ENCODE results near the gene RPL28.

DNA sequence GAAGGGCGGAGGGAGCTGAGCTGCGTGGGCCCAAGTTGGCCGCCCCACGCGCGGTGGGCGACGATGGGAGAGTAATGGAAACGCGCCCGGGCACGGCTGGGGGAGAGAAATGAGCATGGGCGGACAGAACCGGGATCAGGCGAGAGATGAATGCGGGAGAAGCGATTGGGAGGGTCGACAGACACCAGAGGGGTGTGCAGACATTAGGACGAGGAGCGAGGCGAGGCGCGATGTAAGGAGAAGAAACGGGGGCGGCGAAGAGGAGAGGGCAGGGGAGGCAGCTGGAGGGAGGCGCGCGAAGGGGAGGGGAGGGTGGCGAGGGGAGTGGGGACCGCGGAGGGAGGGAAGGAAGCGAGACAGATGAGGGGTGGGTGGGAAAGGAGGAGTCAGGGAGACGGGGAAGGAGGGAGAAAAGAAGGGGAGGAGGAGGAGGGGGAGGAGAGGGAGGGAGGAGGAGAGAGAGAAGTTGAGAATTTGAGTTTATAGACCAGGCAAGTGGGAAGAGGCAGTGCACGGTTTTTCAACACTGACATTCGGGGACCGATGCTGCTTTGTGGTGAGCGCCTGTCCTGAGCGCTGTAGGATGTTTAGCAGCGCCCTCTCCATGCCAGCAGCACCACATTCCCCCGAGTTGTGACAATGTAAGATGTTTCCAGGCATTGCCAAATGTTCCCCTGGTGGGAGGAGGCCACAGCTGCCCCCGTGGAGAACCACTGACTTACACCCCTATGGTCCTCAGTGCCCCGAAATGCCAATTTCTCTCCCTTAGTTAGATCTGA is 57.5 kb downstream of the RPL28 start, which contains the start of gene SHISA7:
- TF ChIP-seq SUZ12 (IDR thresholded peaks at IDR 0.05) (no peak), ELF4 (IDR thresholded peaks at IDR 0.05) (no peak), FOXM1 (IDR thresholded peaks at IDR 0.05; ENCODE audit: borderline replicate concordance) (no peak), TARDBP (IDR thresholded peaks at IDR 0.05) (no peak), ZNF384 (IDR thresholded peaks at IDR 0.05) (no peak), BHLHE40 (IDR thresholded peaks at IDR 0.05; ENCODE audit: borderline replicate concordance) (no peak), SP1 (IDR thresholded peaks at IDR 0.05) (no peak), FOXK2 (IDR thresholded peaks at IDR 0.05) (no peak)
- TF ChIP-seq, protein P1, sequence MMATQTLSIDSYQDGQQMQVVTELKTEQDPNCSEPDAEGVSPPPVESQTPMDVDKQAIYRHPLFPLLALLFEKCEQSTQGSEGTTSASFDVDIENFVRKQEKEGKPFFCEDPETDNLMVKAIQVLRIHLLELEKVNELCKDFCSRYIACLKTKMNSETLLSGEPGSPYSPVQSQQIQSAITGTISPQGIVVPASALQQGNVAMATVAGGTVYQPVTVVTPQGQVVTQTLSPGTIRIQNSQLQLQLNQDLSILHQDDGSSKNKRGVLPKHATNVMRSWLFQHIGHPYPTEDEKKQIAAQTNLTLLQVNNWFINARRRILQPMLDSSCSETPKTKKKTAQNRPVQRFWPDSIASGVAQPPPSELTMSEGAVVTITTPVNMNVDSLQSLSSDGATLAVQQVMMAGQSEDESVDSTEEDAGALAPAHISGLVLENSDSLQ (IDR thresholded peaks at IDR 0.05): no peak

Data from HEK293T (cell line).